ENCODE results near the gene ERCC3.

The ERCC3 gene

GRCh38 chr2:127293748-127294562 lies at the start of gene ERCC3:
Gene ERCC3 (minus strand): TSS chr2:127294144. CDS start chr2:127294081, 63 bp downstream.
- peak; percentile 14 for DNase-seq (ENCODE audit: low read depth)

- no peak for DNase-seq (ENCODE audit: low read depth)
Observed at GRCh38 chr2:127343277-127343676, 49.3 kb upstream of the ERCC3 start.

- DNase-seq (ENCODE audit: low read depth) = no peak
Observed at GRCh38 chr2:127342101-127342500, 48.2 kb upstream of the ERCC3 start.

- DNase-seq (ENCODE audit: low read depth) = no peak
Observed at GRCh38 chr2:127332335-127332734, 38.4 kb upstream of the ERCC3 start.

GRCh38 chr2:127330753-127331152 lies 36.8 kb upstream of the ERCC3 start:
- DNase-seq (ENCODE audit: low read depth) = no peak

- no peak for DNase-seq (ENCODE audit: low read depth)
Observed at GRCh38 chr2:127326289-127326945, 32.5 kb upstream of the ERCC3 start.

GRCh38 chr2:127324635-127325034 lies 30.7 kb upstream of the ERCC3 start:
- DNase-seq (ENCODE audit: low read depth) = no peak

- DNase-seq (ENCODE audit: low read depth) = no peak
Observed at GRCh38 chr2:127321303-127321702, 27.4 kb upstream of the ERCC3 start.

GRCh38 chr2:127320586-127321275 lies 26.8 kb upstream of the ERCC3 start:
- DNase-seq (ENCODE audit: low read depth) = no peak

GRCh38 chr2:127320067-127320466 lies 26.1 kb upstream of the ERCC3 start:
- no peak for DNase-seq (ENCODE audit: low read depth)

GRCh38 chr2:127314193-127314988 lies 20.4 kb upstream of the ERCC3 start:
- DNase-seq (ENCODE audit: low read depth) = no peak

- DNase-seq (ENCODE audit: low read depth) = no peak
Observed at GRCh38 chr2:127313406-127313805, 19.5 kb upstream of the ERCC3 start.

- no peak for DNase-seq (ENCODE audit: low read depth)
Observed at GRCh38 chr2:127310980-127311379, 17.0 kb upstream of the ERCC3 start.

- no peak for DNase-seq (ENCODE audit: low read depth)
Observed at GRCh38 chr2:127309468-127309867, 15.5 kb upstream of the ERCC3 start.

GRCh38 chr2:127308586-127309138 lies 14.7 kb upstream of the ERCC3 start:
- no peak for DNase-seq (ENCODE audit: low read depth)

GRCh38 chr2:127305990-127306585 lies 12.1 kb upstream of the ERCC3 start:
- DNase-seq (ENCODE audit: low read depth) = no peak

GRCh38 chr2:127302168-127302567 lies 8.2 kb upstream of the ERCC3 start:
- DNase-seq (ENCODE audit: low read depth) = no peak

GRCh38 chr2:127293386-127293747 lies 577 bp downstream of the ERCC3 start:
- no peak for DNase-seq (ENCODE audit: low read depth)

- DNase-seq (ENCODE audit: low read depth) = no peak
Observed at GRCh38 chr2:127288274-127288673, 5.7 kb downstream of the ERCC3 start.

GRCh38 chr2:127283275-127283674 lies 10.7 kb downstream of the ERCC3 start:
- no peak for DNase-seq (ENCODE audit: low read depth)

- no peak for DNase-seq (ENCODE audit: low read depth)
Observed at GRCh38 chr2:127280693-127281092, 13.3 kb downstream of the ERCC3 start.
